PC-3 (cell line): ENCODE measurements around the gene TRIP11.

Source experiments
- EZH2phosphoT487 ChIP-seq: fragments of 300-600 bp; sonication (generic); IDR thresholded peaks from 2 replicates; pipeline ENCODE4 v1.6.1; 2018; ENCODE audit warnings: mild to moderate bottlenecking, antibody characterized with exemption, low read length, borderline replicate concordance
- TF ChIP-seq, protein P1 (sequence below): fragments of 300-600 bp; sonication (generic); conservative IDR thresholded peaks from 2 replicates; pipeline ENCODE4 v1.5.1; 2017; ENCODE audit warnings: antibody characterized with exemption, low read depth, mild to moderate bottlenecking, low read length

DNA sequence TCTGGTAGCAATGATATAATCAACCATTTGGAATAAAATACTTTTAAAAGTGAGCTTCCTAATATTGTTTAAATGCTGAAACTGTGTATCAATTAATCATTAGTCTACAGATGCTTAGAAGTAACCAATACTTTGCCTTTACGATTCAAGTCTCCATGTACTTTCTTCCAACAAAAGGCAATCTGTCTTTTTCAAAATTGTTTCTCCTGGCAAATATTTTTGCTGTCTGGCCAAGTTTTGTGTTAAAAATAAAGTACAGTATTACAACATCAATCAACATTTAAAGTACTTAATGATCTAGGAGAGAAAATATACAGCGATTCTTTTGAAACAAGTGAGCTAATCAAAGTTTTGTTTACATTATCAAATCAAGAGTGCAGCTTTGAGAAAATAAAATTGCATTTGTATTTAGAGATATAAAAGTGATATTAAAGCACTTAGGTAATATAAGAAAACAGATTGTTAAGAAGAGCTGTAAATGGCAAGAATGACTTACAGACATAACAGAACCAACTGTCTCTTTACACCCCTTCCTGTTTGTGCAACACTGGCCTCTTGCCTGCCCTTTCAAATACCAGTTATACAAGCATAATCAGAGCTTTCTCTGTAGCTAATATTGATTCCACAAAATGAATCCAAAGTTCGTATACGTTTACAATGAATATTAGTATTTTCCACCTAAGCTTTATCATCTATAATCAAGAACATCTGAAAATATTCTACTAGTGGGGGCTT, 54.2 kb downstream of the TRIP11 start:
- TF ChIP-seq, protein P1, sequence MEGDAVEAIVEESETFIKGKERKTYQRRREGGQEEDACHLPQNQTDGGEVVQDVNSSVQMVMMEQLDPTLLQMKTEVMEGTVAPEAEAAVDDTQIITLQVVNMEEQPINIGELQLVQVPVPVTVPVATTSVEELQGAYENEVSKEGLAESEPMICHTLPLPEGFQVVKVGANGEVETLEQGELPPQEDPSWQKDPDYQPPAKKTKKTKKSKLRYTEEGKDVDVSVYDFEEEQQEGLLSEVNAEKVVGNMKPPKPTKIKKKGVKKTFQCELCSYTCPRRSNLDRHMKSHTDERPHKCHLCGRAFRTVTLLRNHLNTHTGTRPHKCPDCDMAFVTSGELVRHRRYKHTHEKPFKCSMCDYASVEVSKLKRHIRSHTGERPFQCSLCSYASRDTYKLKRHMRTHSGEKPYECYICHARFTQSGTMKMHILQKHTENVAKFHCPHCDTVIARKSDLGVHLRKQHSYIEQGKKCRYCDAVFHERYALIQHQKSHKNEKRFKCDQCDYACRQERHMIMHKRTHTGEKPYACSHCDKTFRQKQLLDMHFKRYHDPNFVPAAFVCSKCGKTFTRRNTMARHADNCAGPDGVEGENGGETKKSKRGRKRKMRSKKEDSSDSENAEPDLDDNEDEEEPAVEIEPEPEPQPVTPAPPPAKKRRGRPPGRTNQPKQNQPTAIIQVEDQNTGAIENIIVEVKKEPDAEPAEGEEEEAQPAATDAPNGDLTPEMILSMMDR = no peak
- TF ChIP-seq EZH2phosphoT487 = no peak
